Measurements from ENCODE around the gene ATRNL1. TPM values are rescaled to one million over a fixed set of nuclear protein-coding genes. Genes with fewer than 3 reads are reported as not detected.

ATRNL1 gene
- total RNA-seq, 1 experiment from 2014 or later = 1.3 TPM

DNA sequence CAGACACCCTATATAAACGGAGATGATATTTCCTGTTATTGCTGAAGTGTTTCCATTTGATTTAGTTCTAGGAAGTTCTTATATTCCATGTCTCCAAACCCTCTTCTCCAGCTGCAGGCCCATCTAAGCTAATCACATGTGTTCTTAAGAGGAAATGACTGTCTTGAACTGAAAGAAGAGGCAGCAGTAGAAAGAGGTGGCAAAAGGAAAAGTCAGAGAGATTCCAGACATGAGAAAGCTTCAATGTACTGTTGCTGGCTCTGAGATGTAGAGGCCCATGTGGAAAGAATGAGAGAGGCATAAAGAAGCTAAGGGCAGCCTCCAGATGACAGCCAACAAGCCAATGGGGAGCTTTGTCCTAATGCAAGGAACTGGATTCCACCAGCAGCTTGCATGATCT, 892.6 kb downstream of the ATRNL1 start:
- Histone ChIP-seq H3K9ac (ENCODE audit: low read length) (no peak overlapping the region), H2AFZ (ENCODE audit: low read depth, low read length, poor library complexity, severe bottlenecking) (no peak overlapping the region), H3K27ac (ENCODE audit: low read depth, low read length) (no peak overlapping the region), H3K4me3 (replicated peaks in 1 of 2; ENCODE audit: low read depth in 1 of 2, low read length in 2 of 2) (no peak overlapping the region), H4K20me1 (ENCODE audit: insufficient read depth) (no peaks in the 10 kb centered on the region; the same call in 1 of the 2 replicates), H3K36me3 (ENCODE audit: control insufficient read depth in 1 of 2, insufficient read depth in 2 of 2, low read length in 2 of 2) (no peaks in the 10 kb centered on the region), H3K79me2 (ENCODE audit: insufficient read depth, low read length) (no peaks in the 10 kb centered on the region), H3K4me2 (ENCODE audit: low read length) (no peak overlapping the region), H3K9me2 (ENCODE audit: insufficient read depth) (no peaks in the 10 kb centered on the region), H3K4me1 (ENCODE audit: control insufficient read depth in 1 of 2, insufficient read depth in 2 of 2, low read length in 2 of 2) (no peaks in the 10 kb centered on the region), H3K27me3 (ENCODE audit: insufficient read depth, low read length) (peaks cover 20% of the 10 kb centered on the region; the same call in 1 of the 2 replicates), H3K9me3 (ENCODE audit: control insufficient read depth in 1 of 2, insufficient read depth in 1 of 2, low read depth in 1 of 2, low read length in 2 of 2) (no peaks in the 10 kb centered on the region)
- ATAC-seq = no peak
- ChIA-PET RAD21 (ENCODE audit: low non-redundant PET in 1 of 2, low total read pairs in 2 of 2, uncharacterized antibody in 2 of 2, unreplicated experiment in 2 of 2) (no interaction called here), CTCF (no interaction called here), POLR2A (no interaction called here)
- BruUV-seq (replicated peaks) = no TSS peak
- DNase-seq (ENCODE audit: low read depth, low spot score) = no peak
- intact Hi-C loops (cut with micrococcal nuclease) = no loop called here
- TF ChIP-seq SIN3A (IDR thresholded peaks at IDR 0.05; ENCODE audit: low read depth) = no peak
- no peak for TF ChIP-seq SRF (IDR thresholded peaks at IDR 0.05; ENCODE audit: low read depth)
- no peak for TF ChIP-seq JUND (IDR thresholded peaks at IDR 0.05)
- no peak for TF ChIP-seq RAD21 (IDR thresholded peaks at IDR 0.05; ENCODE audit: low read depth)
- TF ChIP-seq, protein P1, sequence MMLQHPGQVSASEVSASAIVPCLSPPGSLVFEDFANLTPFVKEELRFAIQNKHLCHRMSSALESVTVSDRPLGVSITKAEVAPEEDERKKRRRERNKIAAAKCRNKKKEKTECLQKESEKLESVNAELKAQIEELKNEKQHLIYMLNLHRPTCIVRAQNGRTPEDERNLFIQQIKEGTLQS (IDR thresholded peaks at IDR 0.05) = no peak
- no peak for TF ChIP-seq SP1 (IDR thresholded peaks at IDR 0.05; ENCODE audit: low read depth)
- no peak for TF ChIP-seq YY1 (IDR thresholded peaks at IDR 0.05; ENCODE audit: extremely low read depth, insufficient replicate concordance, low read depth, low read length)
- TF ChIP-seq ELF1 (IDR thresholded peaks at IDR 0.05; ENCODE audit: borderline replicate concordance, low read depth) = no peak
- TF ChIP-seq, protein P2, sequence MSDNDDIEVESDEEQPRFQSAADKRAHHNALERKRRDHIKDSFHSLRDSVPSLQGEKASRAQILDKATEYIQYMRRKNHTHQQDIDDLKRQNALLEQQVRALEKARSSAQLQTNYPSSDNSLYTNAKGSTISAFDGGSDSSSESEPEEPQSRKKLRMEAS (IDR thresholded peaks at IDR 0.05) = no peak

DNA sequence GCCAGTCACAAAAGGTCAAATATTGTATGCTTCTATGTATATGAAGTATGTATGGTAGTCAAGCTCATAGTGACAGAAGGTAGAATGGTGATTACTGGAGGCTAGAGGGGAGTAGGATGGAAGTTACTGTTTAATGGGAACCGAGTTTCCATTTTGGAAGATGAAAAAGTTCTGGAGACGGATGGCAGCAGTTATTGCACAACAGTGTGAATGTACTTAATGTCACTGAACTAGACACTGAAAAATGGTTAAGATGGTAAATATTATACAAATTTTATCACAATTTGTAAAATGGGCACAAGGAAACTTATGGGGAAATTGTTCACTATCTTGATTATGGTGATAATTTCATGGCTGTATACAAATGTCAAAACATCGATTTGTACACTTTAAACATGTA, 895.2 kb downstream of the ATRNL1 start:
- Histone ChIP-seq H3K36me3 (ENCODE audit: control insufficient read depth in 1 of 2, insufficient read depth in 2 of 2, low read length in 2 of 2) (no peaks in the 10 kb centered on the region), H3K4me2 (ENCODE audit: low read length) (no peak overlapping the region), H2AFZ (ENCODE audit: low read depth, low read length, poor library complexity, severe bottlenecking) (no peak overlapping the region), H3K9ac (ENCODE audit: low read length) (no peak overlapping the region), H3K9me2 (ENCODE audit: insufficient read depth) (no peaks in the 10 kb centered on the region), H3K4me1 (ENCODE audit: control insufficient read depth in 1 of 2, insufficient read depth in 2 of 2, low read length in 2 of 2) (no peaks in the 10 kb centered on the region), H3K27ac (ENCODE audit: low read depth, low read length) (no peak overlapping the region), H3K27me3 (ENCODE audit: insufficient read depth, low read length) (no peaks in the 10 kb centered on the region), H3K4me3 (replicated peaks in 1 of 2; ENCODE audit: low read depth in 1 of 2, low read length in 2 of 2) (no peak overlapping the region), H3K79me2 (ENCODE audit: insufficient read depth, low read length) (no peaks in the 10 kb centered on the region), H3K9me3 (ENCODE audit: control insufficient read depth in 1 of 2, insufficient read depth in 1 of 2, low read depth in 1 of 2, low read length in 2 of 2) (no peaks in the 10 kb centered on the region), H4K20me1 (ENCODE audit: insufficient read depth) (no peaks in the 10 kb centered on the region; the same call in 1 of the 2 replicates)
- BruUV-seq (replicated peaks) = no TSS peak
- POLR2A ChIA-PET = no interaction called here
- no peak for ATAC-seq
- no peak for TF ChIP-seq ZFX (IDR thresholded peaks at IDR 0.05)
- TF ChIP-seq, protein P3, sequence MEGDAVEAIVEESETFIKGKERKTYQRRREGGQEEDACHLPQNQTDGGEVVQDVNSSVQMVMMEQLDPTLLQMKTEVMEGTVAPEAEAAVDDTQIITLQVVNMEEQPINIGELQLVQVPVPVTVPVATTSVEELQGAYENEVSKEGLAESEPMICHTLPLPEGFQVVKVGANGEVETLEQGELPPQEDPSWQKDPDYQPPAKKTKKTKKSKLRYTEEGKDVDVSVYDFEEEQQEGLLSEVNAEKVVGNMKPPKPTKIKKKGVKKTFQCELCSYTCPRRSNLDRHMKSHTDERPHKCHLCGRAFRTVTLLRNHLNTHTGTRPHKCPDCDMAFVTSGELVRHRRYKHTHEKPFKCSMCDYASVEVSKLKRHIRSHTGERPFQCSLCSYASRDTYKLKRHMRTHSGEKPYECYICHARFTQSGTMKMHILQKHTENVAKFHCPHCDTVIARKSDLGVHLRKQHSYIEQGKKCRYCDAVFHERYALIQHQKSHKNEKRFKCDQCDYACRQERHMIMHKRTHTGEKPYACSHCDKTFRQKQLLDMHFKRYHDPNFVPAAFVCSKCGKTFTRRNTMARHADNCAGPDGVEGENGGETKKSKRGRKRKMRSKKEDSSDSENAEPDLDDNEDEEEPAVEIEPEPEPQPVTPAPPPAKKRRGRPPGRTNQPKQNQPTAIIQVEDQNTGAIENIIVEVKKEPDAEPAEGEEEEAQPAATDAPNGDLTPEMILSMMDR (IDR thresholded peaks at IDR 0.05 in 2 of 3, conservative IDR thresholded peaks at IDR 0.05 in 1 of 3; ENCODE audit: borderline replicate concordance in 1 of 3, insufficient read depth in 1 of 3, low read depth in 2 of 3, low read length in 2 of 3) = no peak
- no peak for TF ChIP-seq JUND (IDR thresholded peaks at IDR 0.05)
- TF ChIP-seq, protein P2 (IDR thresholded peaks at IDR 0.05) = no peak
- TF ChIP-seq SP1 (IDR thresholded peaks at IDR 0.05; ENCODE audit: low read depth) = no peak
- no peak for TF ChIP-seq ELF1 (IDR thresholded peaks at IDR 0.05; ENCODE audit: borderline replicate concordance, low read depth)
- TF ChIP-seq, protein P1 (IDR thresholded peaks at IDR 0.05) = no peak
- no peak for TF ChIP-seq RAD21 (IDR thresholded peaks at IDR 0.05; ENCODE audit: low read depth)
- TF ChIP-seq CBX3 (IDR thresholded peaks at IDR 0.05; ENCODE audit: low read depth) = no peak
- TF ChIP-seq EZH2 (IDR thresholded peaks at IDR 0.05) = no peak
- TF ChIP-seq POLR2AphosphoS5 (IDR thresholded peaks at IDR 0.05; ENCODE audit: low read depth, low read length) = no peak
- DNase-seq (ENCODE audit: low read depth, low spot score) = no peak
- RAD21 ChIA-PET (ENCODE audit: low non-redundant PET in 1 of 2, low total read pairs in 2 of 2, uncharacterized antibody in 2 of 2, unreplicated experiment in 2 of 2) = no interaction called here
- intact Hi-C loops (cut with micrococcal nuclease) = no loop called here
- CTCF ChIA-PET = no interaction called here
